CD4-positive, alpha-beta T cell treated with Interleukin-4 for 1 hour (primary cell): Measurements from ENCODE around the gene C20orf96.
"Not testable (repeated sequence)": the region's sequence is repeated elsewhere in the genome, so short reads cannot be mapped to it uniquely, and the experiment has no call there.

ENCODE experiments used
- DNase-seq, 2 donors: peaks; one replicate each; pipeline ENCODE4 v3.0.0-alpha.2; 2020 to 2022

Gene C20orf96

DNA sequence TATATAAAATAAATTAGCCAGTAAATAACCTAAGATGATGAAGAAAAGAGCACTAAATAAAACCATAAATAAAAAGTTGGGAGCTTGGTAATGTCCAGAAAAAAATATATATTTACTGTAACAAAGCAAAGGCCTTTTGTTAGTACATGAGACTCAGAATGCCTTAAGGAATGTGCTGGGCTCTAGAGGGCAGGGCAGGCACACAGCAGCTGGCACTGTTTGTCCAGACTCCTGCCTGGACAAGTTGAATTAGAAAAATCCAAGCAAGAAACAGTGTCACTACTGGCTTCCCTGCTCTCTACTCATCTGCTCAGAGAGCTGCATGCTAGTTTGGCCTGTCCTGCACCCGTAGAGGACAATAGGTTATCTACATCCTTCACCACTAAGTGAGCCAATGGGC is 54.7 kb downstream of the C20orf96 start:
- no peak for DNase-seq

DNA sequence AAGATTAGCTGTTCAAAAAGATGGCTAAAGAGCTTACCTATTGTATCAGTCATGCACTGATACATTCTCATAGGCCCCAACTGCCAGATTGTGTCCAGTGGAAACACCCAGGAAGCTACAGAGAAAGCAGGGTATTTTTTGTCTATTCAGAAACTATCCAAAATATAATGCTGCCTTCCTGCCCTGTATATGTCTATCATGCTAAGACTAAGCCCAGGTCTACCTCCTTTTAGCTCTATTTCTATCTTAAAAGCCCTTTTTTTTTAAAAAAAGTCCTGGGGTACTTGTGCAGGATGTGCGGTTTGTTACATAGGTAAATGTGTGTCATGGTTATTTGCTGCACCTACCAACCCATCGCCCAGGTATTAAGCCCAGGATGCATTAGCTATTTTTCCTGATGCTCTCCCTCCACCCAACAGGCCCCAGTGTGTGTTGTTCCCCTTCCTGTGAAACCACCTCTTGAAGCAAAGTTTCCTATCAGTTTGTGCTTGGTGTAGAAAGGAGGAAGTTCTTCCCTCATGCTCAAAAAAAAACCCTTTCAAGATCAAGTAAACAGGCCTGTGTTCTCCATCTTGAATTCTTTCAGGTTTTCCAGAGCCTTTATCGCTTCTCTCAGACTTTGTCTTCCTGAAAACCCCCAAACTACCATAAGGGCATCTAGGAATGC is 63.0 kb downstream of the C20orf96 start:
- DNase-seq: no peak

DNA sequence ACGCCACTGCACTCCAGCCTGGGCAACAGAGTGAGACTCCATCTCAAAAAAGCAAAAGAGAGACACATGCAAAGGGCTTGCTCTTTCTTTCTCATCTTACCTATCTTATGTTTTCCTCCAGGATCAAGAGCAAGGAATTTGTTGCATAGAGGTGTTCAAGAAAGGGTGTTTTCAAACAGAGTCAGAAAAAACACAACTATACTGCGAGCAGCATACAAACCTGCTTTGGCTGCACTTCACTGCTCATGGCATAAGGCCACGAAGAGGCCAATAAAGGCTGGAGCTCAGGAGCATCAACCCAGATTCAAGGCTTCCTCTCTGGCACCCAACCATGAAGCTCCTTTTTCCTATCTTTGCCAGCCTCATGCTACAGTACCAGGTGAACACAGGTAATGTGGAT is 63.6 kb downstream of the C20orf96 start, which contains the start of gene DEFB129:
DEFB129 (plus strand) TSS at position 301 of the 400 bp plus-strand sequence; CDS start at position 332, 31 bp downstream.
- DNase-seq: no peak

DNA sequence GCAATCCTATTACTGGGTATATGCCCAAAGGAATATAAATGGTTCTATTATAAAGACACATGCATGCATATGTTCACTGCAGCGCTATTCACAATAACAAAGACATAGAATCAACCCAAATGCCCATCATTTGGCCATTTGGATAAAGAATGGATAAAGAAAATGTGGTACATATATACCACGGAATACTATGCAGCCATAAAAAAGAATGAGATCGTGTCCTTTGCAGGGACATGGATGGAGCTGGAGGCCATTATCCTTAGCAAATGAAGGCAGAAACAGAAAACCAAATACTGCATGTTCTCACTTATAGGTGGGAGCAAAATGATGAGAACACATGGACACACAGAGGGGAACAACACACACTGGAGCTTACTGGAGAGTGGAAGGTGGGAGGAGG is 64.7 kb downstream of the C20orf96 start:
- DNase-seq: not testable (repeated sequence)

DNA sequence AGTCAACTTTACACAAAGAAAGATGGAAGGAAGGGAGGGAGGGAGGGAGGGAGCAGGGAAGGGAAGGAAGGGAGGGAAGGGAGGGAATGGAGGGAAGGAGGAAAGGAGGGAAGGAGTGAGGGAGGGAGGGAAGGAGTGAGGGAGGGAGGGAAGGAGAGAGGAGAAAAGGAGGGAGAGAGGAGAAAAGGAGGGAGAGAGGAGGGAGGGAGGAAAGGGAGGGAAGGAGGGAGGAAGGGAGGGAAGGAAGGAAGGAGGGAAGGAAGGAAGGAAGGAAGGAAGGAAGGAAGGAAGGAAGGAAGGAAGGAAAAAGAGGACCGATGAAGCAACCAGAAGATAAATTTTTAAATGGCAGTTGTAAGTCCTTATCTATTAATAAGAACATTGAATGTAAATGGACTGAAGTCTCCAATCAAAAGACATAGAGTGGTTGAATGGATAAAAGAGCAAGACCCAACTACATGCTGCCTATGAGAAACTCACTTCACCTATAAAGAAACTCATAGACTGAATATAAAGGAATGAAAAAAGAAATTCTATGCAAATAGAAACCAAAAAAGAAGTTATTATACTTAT is 69.2 kb downstream of the C20orf96 start:
- no peak for DNase-seq
